SK-N-SH treated with all-trans-retinoic acid at 6 μM for 48 hours (cell line): Measurements from ENCODE around the gene DTD1.

Source experiments
- GLIS3 ChIP-seq: fragments of 250-450 bp; sonication (Bioruptor Pico); IDR thresholded peaks from 2 replicates; pipeline ENCODE4 v1.5.0; 2020; ENCODE audit warnings: mild to moderate bottlenecking, moderate library complexity
- OSR1 ChIP-seq: fragments of 250-450 bp; sonication (Bioruptor Pico); IDR thresholded peaks from 2 replicates; pipeline ENCODE4 v1.8.0; 2022; ENCODE audit warnings: moderate library complexity, mild to moderate bottlenecking, inconsistent platforms
- TOX ChIP-seq: fragments of 250-450 bp; sonication (Bioruptor Pico); IDR thresholded peaks from 2 replicates; pipeline ENCODE4 v1.8.0; 2021; ENCODE audit warnings: mild to moderate bottlenecking, moderate library complexity, borderline replicate concordance
- ZC3H10 ChIP-seq: fragments of 250-450 bp; sonication (Bioruptor Pico); IDR thresholded peaks from 2 replicates; pipeline ENCODE4 v1.5.1; 2021; ENCODE audit warnings: mild to moderate bottlenecking, moderate library complexity
- ZFP3 ChIP-seq: fragments of 250-450 bp; sonication (Bioruptor Pico); IDR thresholded peaks from 2 replicates; pipeline ENCODE4 v1.5.0; 2020; ENCODE audit warnings: mild to moderate bottlenecking, moderate library complexity
- ZFP30 ChIP-seq: fragments of 450-650 bp; formaldehyde crosslinking; IDR thresholded peaks from 2 replicates; pipeline ENCODE4 v1.5.0; 2022; ENCODE audit warnings: mild to moderate bottlenecking, moderate library complexity
- ZNF565 ChIP-seq: fragments of 450-650 bp; formaldehyde crosslinking; conservative IDR thresholded peaks from 2 replicates; pipeline ENCODE4 v1.5.0; 2020; ENCODE audit warnings: low read depth, mild to moderate bottlenecking, moderate library complexity
- ZNF70 ChIP-seq: fragments of 450-650 bp; formaldehyde crosslinking; IDR thresholded peaks from 2 replicates; pipeline ENCODE4 v1.5.0; 2020; ENCODE audit warnings: mild to moderate bottlenecking, moderate library complexity
- ZNF8 ChIP-seq: fragments of 450-650 bp; formaldehyde crosslinking; IDR thresholded peaks from 2 replicates; pipeline ENCODE4 v1.5.0; 2020; ENCODE audit warnings: mild to moderate bottlenecking, moderate library complexity
- TF ChIP-seq, protein P1 (sequence below): fragments of 250-450 bp; sonication (Bioruptor Pico); IDR thresholded peaks from 2 replicates; pipeline ENCODE4 v1.5.0; 2020; ENCODE audit warnings: mild to moderate bottlenecking, moderate library complexity
- TF ChIP-seq, protein P2 (sequence below): fragments of 250-450 bp; sonication (Bioruptor Pico); IDR thresholded peaks from 2 replicates; pipeline ENCODE4 v1.8.0; 2020; ENCODE audit warnings: mild to moderate bottlenecking, moderate library complexity, borderline replicate concordance
- TF ChIP-seq, protein P3 (sequence below): fragments of 250-450 bp; sonication (Bioruptor Pico); IDR thresholded peaks from 2 replicates; pipeline ENCODE4 v1.5.1; 2021; ENCODE audit warnings: mild to moderate bottlenecking, moderate library complexity

DNA sequence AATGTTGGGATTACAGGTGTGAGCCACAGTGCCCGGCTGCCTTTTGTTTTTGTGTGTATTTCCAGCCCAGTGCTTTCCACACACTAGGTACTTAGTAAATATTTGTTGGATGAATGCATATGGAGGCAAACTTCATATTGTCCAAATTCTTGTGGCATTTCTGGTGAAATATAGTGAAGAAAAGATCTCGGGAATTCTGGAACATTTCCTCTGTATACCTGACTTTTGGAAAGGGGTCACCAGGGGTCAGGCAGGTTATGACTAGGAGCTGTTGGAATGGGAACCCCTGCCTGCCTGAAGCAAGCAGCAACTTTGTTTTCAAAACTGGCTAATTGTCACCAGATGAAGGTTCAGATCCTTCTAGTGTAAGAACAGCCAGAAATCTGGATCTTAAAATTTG is 213.7 kb downstream of the DTD1 start:
- TF ChIP-seq GLIS3 (CRISPR knock-in tag) (no peak), ZNF70 (CRISPR knock-in tag) (no peak), OSR1 (no peak), ZFP30 (CRISPR knock-in tag) (no peak), ZFP3 (CRISPR knock-in tag) (no peak), ZNF565 (CRISPR knock-in tag) (no peak), ZC3H10 (no peak), ZNF8 (no peak), TOX (CRISPR knock-in tag) (no peak)
- TF ChIP-seq, protein P1, sequence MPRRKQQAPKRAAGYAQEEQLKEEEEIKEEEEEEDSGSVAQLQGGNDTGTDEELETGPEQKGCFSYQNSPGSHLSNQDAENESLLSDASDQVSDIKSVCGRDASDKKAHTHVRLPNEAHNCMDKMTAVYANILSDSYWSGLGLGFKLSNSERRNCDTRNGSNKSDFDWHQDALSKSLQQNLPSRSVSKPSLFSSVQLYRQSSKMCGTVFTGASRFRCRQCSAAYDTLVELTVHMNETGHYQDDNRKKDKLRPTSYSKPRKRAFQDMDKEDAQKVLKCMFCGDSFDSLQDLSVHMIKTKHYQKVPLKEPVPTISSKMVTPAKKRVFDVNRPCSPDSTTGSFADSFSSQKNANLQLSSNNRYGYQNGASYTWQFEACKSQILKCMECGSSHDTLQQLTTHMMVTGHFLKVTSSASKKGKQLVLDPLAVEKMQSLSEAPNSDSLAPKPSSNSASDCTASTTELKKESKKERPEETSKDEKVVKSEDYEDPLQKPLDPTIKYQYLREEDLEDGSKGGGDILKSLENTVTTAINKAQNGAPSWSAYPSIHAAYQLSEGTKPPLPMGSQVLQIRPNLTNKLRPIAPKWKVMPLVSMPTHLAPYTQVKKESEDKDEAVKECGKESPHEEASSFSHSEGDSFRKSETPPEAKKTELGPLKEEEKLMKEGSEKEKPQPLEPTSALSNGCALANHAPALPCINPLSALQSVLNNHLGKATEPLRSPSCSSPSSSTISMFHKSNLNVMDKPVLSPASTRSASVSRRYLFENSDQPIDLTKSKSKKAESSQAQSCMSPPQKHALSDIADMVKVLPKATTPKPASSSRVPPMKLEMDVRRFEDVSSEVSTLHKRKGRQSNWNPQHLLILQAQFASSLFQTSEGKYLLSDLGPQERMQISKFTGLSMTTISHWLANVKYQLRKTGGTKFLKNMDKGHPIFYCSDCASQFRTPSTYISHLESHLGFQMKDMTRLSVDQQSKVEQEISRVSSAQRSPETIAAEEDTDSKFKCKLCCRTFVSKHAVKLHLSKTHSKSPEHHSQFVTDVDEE (CRISPR knock-in tag): no peak
- TF ChIP-seq, protein P2, sequence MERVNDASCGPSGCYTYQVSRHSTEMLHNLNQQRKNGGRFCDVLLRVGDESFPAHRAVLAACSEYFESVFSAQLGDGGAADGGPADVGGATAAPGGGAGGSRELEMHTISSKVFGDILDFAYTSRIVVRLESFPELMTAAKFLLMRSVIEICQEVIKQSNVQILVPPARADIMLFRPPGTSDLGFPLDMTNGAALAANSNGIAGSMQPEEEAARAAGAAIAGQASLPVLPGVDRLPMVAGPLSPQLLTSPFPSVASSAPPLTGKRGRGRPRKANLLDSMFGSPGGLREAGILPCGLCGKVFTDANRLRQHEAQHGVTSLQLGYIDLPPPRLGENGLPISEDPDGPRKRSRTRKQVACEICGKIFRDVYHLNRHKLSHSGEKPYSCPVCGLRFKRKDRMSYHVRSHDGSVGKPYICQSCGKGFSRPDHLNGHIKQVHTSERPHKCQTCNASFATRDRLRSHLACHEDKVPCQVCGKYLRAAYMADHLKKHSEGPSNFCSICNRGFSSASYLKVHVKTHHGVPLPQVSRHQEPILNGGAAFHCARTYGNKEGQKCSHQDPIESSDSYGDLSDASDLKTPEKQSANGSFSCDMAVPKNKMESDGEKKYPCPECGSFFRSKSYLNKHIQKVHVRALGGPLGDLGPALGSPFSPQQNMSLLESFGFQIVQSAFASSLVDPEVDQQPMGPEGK (CRISPR knock-in tag): no peak
- TF ChIP-seq, protein P3, sequence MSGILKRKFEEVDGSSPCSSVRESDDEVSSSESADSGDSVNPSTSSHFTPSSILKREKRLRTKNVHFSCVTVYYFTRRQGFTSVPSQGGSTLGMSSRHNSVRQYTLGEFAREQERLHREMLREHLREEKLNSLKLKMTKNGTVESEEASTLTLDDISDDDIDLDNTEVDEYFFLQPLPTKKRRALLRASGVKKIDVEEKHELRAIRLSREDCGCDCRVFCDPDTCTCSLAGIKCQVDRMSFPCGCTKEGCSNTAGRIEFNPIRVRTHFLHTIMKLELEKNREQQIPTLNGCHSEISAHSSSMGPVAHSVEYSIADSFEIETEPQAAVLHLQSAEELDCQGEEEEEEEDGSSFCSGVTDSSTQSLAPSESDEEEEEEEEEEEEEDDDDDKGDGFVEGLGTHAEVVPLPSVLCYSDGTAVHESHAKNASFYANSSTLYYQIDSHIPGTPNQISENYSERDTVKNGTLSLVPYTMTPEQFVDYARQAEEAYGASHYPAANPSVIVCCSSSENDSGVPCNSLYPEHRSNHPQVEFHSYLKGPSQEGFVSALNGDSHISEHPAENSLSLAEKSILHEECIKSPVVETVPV: no peak
